Hepatocyte (in vitro differentiated cells): ENCODE results near the gene GGT6. TPM values are rescaled to one million over a fixed set of nuclear protein-coding genes. Genes with fewer than 3 reads are reported as not detected.

Experiments
- DNase-seq: peaks from one replicate; pipeline ENCODE4 v3.0.0-alpha.2; 2016; ENCODE audit warnings: low spot score
- H2AFZ ChIP-seq: fragments of 200-600 bp; sonication (generic); 2 replicates; pipeline ENCODE4 v1.6.0; 2016; ENCODE audit warnings: antibody characterized with exemption, mild to moderate bottlenecking
- H3K27ac ChIP-seq: fragments of 200-600 bp; sonication (generic); 2 replicates; pipeline ENCODE4 v1.5.1; 2016; ENCODE audit warnings: mild to moderate bottlenecking
- H3K27me3 ChIP-seq: fragments of 200-600 bp; sonication (generic); 2 replicates; pipeline ENCODE4 v1.6.1; 2016
- H3K36me3 ChIP-seq: fragments of 200-600 bp; sonication (generic); replicated peaks from 2 replicates; pipeline ENCODE4 v1.5.1; 2016; ENCODE audit warnings: low read depth; ENCODE audit not compliant: insufficient read depth
- H3K4me1 ChIP-seq: fragments of 200-600 bp; sonication (generic); 2 replicates; pipeline ENCODE4 v1.5.1; 2016; ENCODE audit warnings: mild to moderate bottlenecking, moderate library complexity; ENCODE audit not compliant: insufficient read depth
- H3K4me2 ChIP-seq: fragments of 200-600 bp; sonication (generic); 2 replicates; pipeline ENCODE4 v1.6.0; 2016
- H3K4me3 ChIP-seq: fragments of 200-600 bp; sonication (generic); 2 replicates; pipeline ENCODE4 v1.5.1; 2016; ENCODE audit warnings: mild to moderate bottlenecking
- H3K79me2 ChIP-seq: fragments of 200-600 bp; sonication (generic); 2 replicates; pipeline ENCODE4 v1.6.0; 2017; ENCODE audit warnings: mild to moderate bottlenecking
- H3K9me2 ChIP-seq: fragments of 200-600 bp; sonication (generic); replicated peaks from 2 replicates; pipeline ENCODE4 v1.6.0; 2017; ENCODE audit warnings: mild to moderate bottlenecking; ENCODE audit not compliant: insufficient read depth
- H3K9me3 ChIP-seq: fragments of 200-600 bp; sonication (generic); 2 replicates; pipeline ENCODE4 v1.5.1; 2016; ENCODE audit warnings: low read depth, mild to moderate bottlenecking
- H4K20me1 ChIP-seq: fragments of 200-600 bp; sonication (generic); 2 replicates; pipeline ENCODE4 v1.6.0; 2016; ENCODE audit warnings: mild to moderate bottlenecking; ENCODE audit not compliant: insufficient read depth, poor library complexity, severe bottlenecking
- CTCF ChIP-seq: fragments of 200-600 bp; sonication (generic); IDR thresholded peaks from 2 replicates; pipeline ENCODE4 v1.5.1; 2016; ENCODE audit warnings: antibody characterized with exemption, mild to moderate bottlenecking; ENCODE audit not compliant: poor library complexity
- EZH2 ChIP-seq: fragments of 200-600 bp; sonication (generic); IDR thresholded peaks from 2 replicates; pipeline ENCODE4 v1.6.1; 2016; ENCODE audit warnings: antibody characterized with exemption, mild to moderate bottlenecking, borderline replicate concordance
- EZH2phosphoT487 ChIP-seq: fragments of 200-600 bp; sonication (generic); IDR thresholded peaks from one replicate; pipeline ENCODE4 v1.6.1; 2018; ENCODE audit warnings: antibody characterized with exemption, mild to moderate bottlenecking, low read depth, moderate library complexity; ENCODE audit not compliant: unreplicated experiment, severe bottlenecking
- WGBS: methylation state at CpG from one replicate; pipeline ENCODE4 v1.1.6; 2016; ENCODE audit warnings: low lambda C conversion rate; ENCODE audit errors: missing lambda C conversion rate; 5-methylcytosine and 5-hydroxymethylcytosine counted together
- polyA plus RNA-seq: library from polyadenylated mRNA; unstranded; fragments of >200 nt; fragmentation: Nextera tagmentation; extraction: Ambion mirVana; gene quantifications from 2 replicates; pipeline ENCODE4 v1.2.1, GENCODE V29; 2016
- total RNA-seq: library from RNA; depleted of rRNA; stranded (reverse); fragments of >200 nt; gene quantifications from 2 replicates; pipeline ENCODE4 v1.2.3, GENCODE V29; 2014

The GGT6 gene
- total and polyA plus RNA-seq, 2 experiments from 2014 or later = not detected

GRCh38 chr17:4576161-4576558 lies 15.8 kb upstream of the GGT6 start:
- Histone ChIP-seq H4K20me1 (no peaks in the 10 kb centered on the region), H3K4me2 (peak overlapping the region; percentile 57), H3K27ac (peak overlapping the region; percentile 86)

GRCh38 chr17:4574448-4575045 lies 14.2 kb upstream of the GGT6 start:
- no peak for TF ChIP-seq CTCF
- no peak for TF ChIP-seq EZH2
- Histone ChIP-seq H3K4me2 (no peak overlapping the region), H3K9me3 (no peaks in the 10 kb centered on the region), H3K79me2 (no peaks in the 10 kb centered on the region), H3K27me3 (no peaks in the 10 kb centered on the region), H2AFZ (no peak overlapping the region), H3K36me3 (no peaks in the 10 kb centered on the region), H4K20me1 (no peaks in the 10 kb centered on the region), H3K9me2 (no peaks in the 10 kb centered on the region), H3K4me1 (peaks cover 23% of the 10 kb centered on the region), H3K4me3 (no peak overlapping the region), H3K27ac (no peak overlapping the region)
- WGBS = 94% methylated on average over 9 of the region's 9 CpGs
- DNase-seq = no peak

More at GRCh38 chr17:4576161-4576558, 15.8 kb upstream of the GGT6 start:
- WGBS = 69% methylated on average over 6 of the region's 6 CpGs
- TF ChIP-seq EZH2 = no peak
- TF ChIP-seq EZH2phosphoT487 = no peak
- no peak for TF ChIP-seq CTCF
- Histone ChIP-seq H3K9me2 (no peaks in the 10 kb centered on the region), H3K36me3 (no peaks in the 10 kb centered on the region), H3K4me3 (no peak overlapping the region), H3K9me3 (no peaks in the 10 kb centered on the region), H3K79me2 (no peaks in the 10 kb centered on the region), H3K27me3 (no peaks in the 10 kb centered on the region), H2AFZ (no peak overlapping the region), H3K4me1 (peaks cover 23% of the 10 kb centered on the region)
- DNase-seq = no peak

- Histone ChIP-seq H3K27me3 (no peaks in the 10 kb centered on the region), H3K9me2 (no peaks in the 10 kb centered on the region), H3K4me1 (peaks cover 23% of the 10 kb centered on the region), H3K27ac (no peak overlapping the region), H3K4me3 (no peak overlapping the region), H2AFZ (no peak overlapping the region), H3K4me2 (no peak overlapping the region), H3K79me2 (no peaks in the 10 kb centered on the region), H4K20me1 (no peaks in the 10 kb centered on the region), H3K36me3 (no peaks in the 10 kb centered on the region), H3K9me3 (no peaks in the 10 kb centered on the region)
- WGBS = 67% methylated on average over 7 of the region's 7 CpGs
- no peak for DNase-seq
- TF ChIP-seq CTCF (no peak), EZH2 (no peak), EZH2phosphoT487 (no peak)
Measured at GRCh38 chr17:4573669-4574068, 13.3 kb upstream of the GGT6 start.

- Histone ChIP-seq H2AFZ (no peak overlapping the region), H3K36me3 (no peaks in the 10 kb centered on the region), H3K27me3 (no peaks in the 10 kb centered on the region), H3K4me3 (no peak overlapping the region), H3K4me1 (peaks cover 23% of the 10 kb centered on the region), H3K9me2 (no peaks in the 10 kb centered on the region), H3K27ac (no peak overlapping the region), H3K79me2 (no peaks in the 10 kb centered on the region), H4K20me1 (no peaks in the 10 kb centered on the region), H3K4me2 (no peak overlapping the region), H3K9me3 (no peaks in the 10 kb centered on the region)
- WGBS = 87% methylated on average over 4 of the region's 4 CpGs
- no peak for DNase-seq
- no peak for TF ChIP-seq CTCF
- no peak for TF ChIP-seq EZH2phosphoT487
- no peak for TF ChIP-seq EZH2
Measured at GRCh38 chr17:4573115-4573514, 12.7 kb upstream of the GGT6 start.
